ENCODE data around the gene RHBDD2.

Gene RHBDD2

GRCh38 chr7:75914169-75914654 lies 35.4 kb downstream of the RHBDD2 start:
- peak overlapping the region; percentile 81 for H3K9ac ChIP-seq (ENCODE audit: low read depth, low read length)
- H3K36me3 ChIP-seq (ENCODE audit: insufficient read depth, low read length), result no peaks in the 10 kb centered on the region
- H3K4me1 ChIP-seq (ENCODE audit: insufficient read depth, low read length), result 0 out of 2 replicates have a peak, but pooled peaks cover 5% of the 10 kb centered on the region
- H3K9me3 ChIP-seq (ENCODE audit: control insufficient read depth, insufficient read depth, low read length), result no peaks in the 10 kb centered on the region

- Histone ChIP-seq H3K9ac (ENCODE audit: low read depth, low read length) (peak within 1 kb of the TSS; percentile 93), H3K4me1 (ENCODE audit: insufficient read depth, low read length) (0 out of 2 replicates have a peak, but pooled peaks cover 5% of the 10 kb centered on the region), H3K9me3 (ENCODE audit: control insufficient read depth, insufficient read depth, low read length) (no peaks in the 10 kb centered on the region), H3K36me3 (ENCODE audit: insufficient read depth, low read length) (no peaks in the 10 kb centered on the region)
These were observed 36.0 kb downstream of the RHBDD2 start, which contains the start of gene POR for GRCh38 chr7:75914655-75915415. TSS of gene POR (plus strand) at chr7:75915155. CDS start at chr7:75954002, 38,847 bp downstream.

- Histone ChIP-seq H3K36me3 (ENCODE audit: insufficient read depth, low read length) (no peaks in the 10 kb centered on the region), H3K9me3 (ENCODE audit: control insufficient read depth, insufficient read depth, low read length) (no peaks in the 10 kb centered on the region), H3K9ac (ENCODE audit: low read depth, low read length) (peak overlapping the region; percentile 93), H3K4me1 (ENCODE audit: insufficient read depth, low read length) (0 out of 2 replicates have a peak, but pooled peaks cover 5% of the 10 kb centered on the region)
These were observed 36.8 kb downstream of the RHBDD2 start for GRCh38 chr7:75915416-75916156.

GRCh38 chr7:75916259-75916658 lies 37.4 kb downstream of the RHBDD2 start:
- H3K36me3 ChIP-seq (ENCODE audit: insufficient read depth, low read length), result no peaks in the 10 kb centered on the region
- H3K9me3 ChIP-seq (ENCODE audit: control insufficient read depth, insufficient read depth, low read length), result no peaks in the 10 kb centered on the region
- 0 out of 2 replicates have a peak, but pooled peaks cover 5% of the 10 kb centered on the region for H3K4me1 ChIP-seq (ENCODE audit: insufficient read depth, low read length)
- H3K9ac ChIP-seq (ENCODE audit: low read depth, low read length), result peak overlapping the region; percentile 93; the same call in 1 of the 2 replicates

GRCh38 chr7:75916685-75917634 lies 38.1 kb downstream of the RHBDD2 start:
- 0 out of 2 replicates have a peak, but pooled peaks cover 5% of the 10 kb centered on the region for H3K4me1 ChIP-seq (ENCODE audit: insufficient read depth, low read length)
- no peaks in the 10 kb centered on the region for H3K36me3 ChIP-seq (ENCODE audit: insufficient read depth, low read length)
- H3K9ac ChIP-seq (ENCODE audit: low read depth, low read length), result no peak overlapping the region
- H3K9me3 ChIP-seq (ENCODE audit: control insufficient read depth, insufficient read depth, low read length), result no peaks in the 10 kb centered on the region

GRCh38 chr7:75920431-75921161 lies 41.8 kb downstream of the RHBDD2 start:
- H3K9ac ChIP-seq (ENCODE audit: low read depth, low read length), result no peak overlapping the region
- H3K4me1 ChIP-seq (ENCODE audit: insufficient read depth, low read length), result 0 out of 2 replicates have a peak, but pooled peaks cover 5% of the 10 kb centered on the region
- H3K9me3 ChIP-seq (ENCODE audit: control insufficient read depth, insufficient read depth, low read length), result no peaks in the 10 kb centered on the region
- H3K36me3 ChIP-seq (ENCODE audit: insufficient read depth, low read length), result no peaks in the 10 kb centered on the region

GRCh38 chr7:75921479-75921878 lies 42.6 kb downstream of the RHBDD2 start:
- H3K4me1 ChIP-seq (ENCODE audit: insufficient read depth, low read length), result 0 out of 2 replicates have a peak, but pooled peaks cover 5% of the 10 kb centered on the region
- no peaks in the 10 kb centered on the region for H3K9me3 ChIP-seq (ENCODE audit: control insufficient read depth, insufficient read depth, low read length)
- no peak overlapping the region for H3K9ac ChIP-seq (ENCODE audit: low read depth, low read length)
- no peaks in the 10 kb centered on the region for H3K36me3 ChIP-seq (ENCODE audit: insufficient read depth, low read length)

- Histone ChIP-seq H3K4me1 (ENCODE audit: insufficient read depth, low read length) (no peaks in the 10 kb centered on the region), H3K9ac (ENCODE audit: low read depth, low read length) (no peak overlapping the region), H3K36me3 (ENCODE audit: insufficient read depth, low read length) (no peaks in the 10 kb centered on the region), H3K9me3 (ENCODE audit: control insufficient read depth, insufficient read depth, low read length) (no peaks in the 10 kb centered on the region)
These were observed 44.3 kb downstream of the RHBDD2 start for GRCh38 chr7:75922966-75923603.

GRCh38 chr7:75924256-75924655 lies 45.4 kb downstream of the RHBDD2 start:
- Histone ChIP-seq H3K4me1 (ENCODE audit: insufficient read depth, low read length) (no peaks in the 10 kb centered on the region), H3K9ac (ENCODE audit: low read depth, low read length) (no peak overlapping the region), H3K9me3 (ENCODE audit: control insufficient read depth, insufficient read depth, low read length) (no peaks in the 10 kb centered on the region), H3K36me3 (ENCODE audit: insufficient read depth, low read length) (no peaks in the 10 kb centered on the region)

- H3K36me3 ChIP-seq (ENCODE audit: insufficient read depth, low read length), result no peaks in the 10 kb centered on the region
- no peaks in the 10 kb centered on the region for H3K9me3 ChIP-seq (ENCODE audit: control insufficient read depth, insufficient read depth, low read length)
- no peak overlapping the region for H3K9ac ChIP-seq (ENCODE audit: low read depth, low read length)
- no peaks in the 10 kb centered on the region for H3K4me1 ChIP-seq (ENCODE audit: insufficient read depth, low read length)
These were observed 46.1 kb downstream of the RHBDD2 start for GRCh38 chr7:75924889-75925288.

GRCh38 chr7:75925717-75926435 lies 47.0 kb downstream of the RHBDD2 start:
- Histone ChIP-seq H3K4me1 (ENCODE audit: insufficient read depth, low read length) (no peaks in the 10 kb centered on the region), H3K9me3 (ENCODE audit: control insufficient read depth, insufficient read depth, low read length) (no peaks in the 10 kb centered on the region), H3K9ac (ENCODE audit: low read depth, low read length) (no peak overlapping the region), H3K36me3 (ENCODE audit: insufficient read depth, low read length) (no peaks in the 10 kb centered on the region)

- Histone ChIP-seq H3K9me3 (ENCODE audit: control insufficient read depth, insufficient read depth, low read length) (no peaks in the 10 kb centered on the region), H3K4me1 (ENCODE audit: insufficient read depth, low read length) (no peaks in the 10 kb centered on the region), H3K36me3 (ENCODE audit: insufficient read depth, low read length) (no peaks in the 10 kb centered on the region), H3K9ac (ENCODE audit: low read depth, low read length) (no peak overlapping the region)
These were observed 49.7 kb downstream of the RHBDD2 start for GRCh38 chr7:75928568-75928914.

Data from ES-I3 (cell line).